Adipose tissue (tissue), 3 donors: ENCODE data around the gene LMNTD2. TPM values are rescaled to one million over a fixed set of nuclear protein-coding genes. Genes with fewer than 3 reads are reported as not detected.
"Not testable (repeated sequence)": the region's sequence is repeated elsewhere in the genome, so short reads cannot be mapped to it uniquely, and the experiment has no call there.

Experiments used
- H3K27ac ChIP-seq: one replicate; pipeline ENCODE4 v1.5.1; 2013; ENCODE audit warnings: low read depth, low read length
- WGBS, 3 donors: extraction: QIAGEN DNeasy Blood & Tissue Kit; methylation state at CpG; one replicate each; pipeline ENCODE4 v1.1.7; 2013; 5-methylcytosine and 5-hydroxymethylcytosine counted together
- polyA plus RNA-seq, 3 donors: library from polyadenylated mRNA; stranded (reverse); fragments of 200-250 nt; gene quantifications; one replicate each; pipeline ENCODE4 v1.2.3, GENCODE V29; 2013
- donor health status: healthy with polysubstance abuse.
- donor health status: Bipolar disorder and iron deficiency.
- donor health status: healthy.

Gene LMNTD2
- polyA plus RNA-seq, 3 donors, result 1.2 to 5.2 (median 1.9) TPM

GRCh38 chr11:529728-530411 is 30.7 kb downstream of the LMNTD2 start:
- no peak overlapping the region for H3K27ac ChIP-seq
- 82 to 86% (median 85%) methylated on average over 18 of the region's 18 CpGs for WGBS, 3 donors

DNA sequence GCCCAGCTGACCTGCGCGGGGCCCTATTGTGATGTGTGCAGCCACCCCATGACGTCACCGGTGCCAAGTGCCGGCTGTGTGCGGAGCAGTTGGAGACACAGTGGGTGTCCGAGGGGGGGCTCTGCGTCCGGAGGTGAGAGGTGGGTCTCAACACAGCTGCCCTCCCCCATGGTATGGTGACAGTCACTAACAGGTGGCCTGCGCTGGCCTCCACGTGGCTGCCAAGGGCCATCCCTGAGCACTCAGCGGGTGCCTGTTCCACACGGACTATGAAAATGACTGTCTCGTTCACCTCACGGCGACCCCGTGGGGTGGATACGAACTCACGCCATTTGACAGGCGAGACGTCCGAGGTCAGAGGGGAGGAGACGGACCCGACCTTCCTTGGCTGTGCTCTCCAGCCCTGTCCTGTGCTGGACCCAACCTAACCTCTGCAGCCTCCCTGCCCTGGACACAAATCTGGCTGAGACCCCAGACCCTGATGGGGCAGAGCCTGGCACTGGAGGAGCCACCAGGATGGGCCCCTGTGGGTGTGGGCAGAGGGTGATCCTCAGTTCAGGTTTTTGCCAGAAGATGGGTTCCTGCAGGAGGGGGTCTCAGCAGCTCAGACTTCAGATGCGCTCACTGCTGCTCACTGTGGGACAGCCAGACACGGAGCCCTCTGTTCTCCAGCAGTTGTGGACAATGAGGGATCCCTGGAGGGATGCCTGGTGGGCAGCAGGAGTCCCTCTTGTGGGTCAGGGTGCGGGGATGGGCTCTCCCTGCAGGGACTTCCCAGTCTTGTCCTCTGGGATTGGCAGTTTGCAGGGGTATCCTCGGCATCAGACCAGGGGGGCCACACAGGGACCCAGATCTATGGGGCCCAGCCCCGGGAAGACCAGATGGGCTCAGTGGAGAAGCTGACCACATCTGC is 31.5 kb downstream of the LMNTD2 start:
- no peak overlapping the region for H3K27ac ChIP-seq
- 75 to 83% (median 76%) methylated on average over 28 to 29 of the region's 29 CpGs for WGBS, 3 donors

DNA sequence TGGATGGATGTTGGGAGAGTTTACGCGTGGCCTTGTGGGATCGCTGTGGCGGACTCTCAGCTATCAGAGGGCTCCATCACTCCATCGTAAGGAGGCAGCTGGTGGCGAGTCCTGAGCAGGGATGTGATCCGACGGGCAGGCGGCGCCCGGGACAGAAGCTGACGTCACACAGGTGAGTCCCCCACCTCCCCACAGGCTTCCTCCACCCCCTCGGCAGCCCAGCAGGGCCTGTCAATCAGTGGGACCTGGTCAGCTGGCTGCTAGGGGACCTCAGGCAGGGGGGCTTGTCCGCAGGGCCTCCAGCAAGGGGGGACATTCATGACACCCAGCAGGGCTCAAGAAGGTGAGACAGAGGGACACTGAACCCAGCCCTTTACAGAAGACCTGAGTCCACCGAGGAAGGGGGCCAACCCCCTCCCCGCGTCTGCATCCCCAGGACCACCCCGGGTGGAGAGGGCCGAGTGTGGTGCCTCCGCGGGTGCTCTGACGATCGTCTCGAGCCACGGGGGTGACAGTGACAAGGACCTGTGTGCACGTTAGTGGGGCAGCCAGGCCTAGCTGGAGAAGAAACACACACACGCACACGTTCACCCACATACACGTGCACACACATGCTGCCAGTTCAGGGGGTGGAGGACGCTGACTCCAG is 32.2 kb downstream of the LMNTD2 start:
- no peak overlapping the region for H3K27ac ChIP-seq
- WGBS, 3 donors, result 81 to 87% (median 85%) methylated on average over 30 of the region's 30 CpGs

DNA sequence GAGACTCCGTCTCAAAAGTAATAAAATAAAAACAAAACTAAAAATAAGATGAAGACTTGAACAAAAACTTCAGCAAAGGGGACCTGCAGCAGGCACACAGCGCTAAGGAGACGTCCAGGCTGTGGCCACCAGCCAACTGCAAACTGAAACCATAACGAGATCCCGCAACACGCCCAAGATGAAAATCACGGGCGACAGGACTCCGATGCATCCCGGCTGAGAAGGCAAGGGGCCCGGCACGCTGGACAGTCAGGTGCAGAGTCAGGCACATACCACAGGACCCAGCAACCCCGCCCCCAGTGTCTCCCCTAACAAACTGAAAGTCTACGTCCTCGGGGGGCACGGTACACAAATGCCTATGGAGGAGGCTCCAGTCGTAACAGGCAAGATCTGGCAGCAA is 34.3 kb downstream of the LMNTD2 start:
- no peak overlapping the region for H3K27ac ChIP-seq
- WGBS, 3 donors, result 85 to 88% (median 86%) methylated on average over 17 of the region's 17 CpGs

GRCh38 chr11:521177-521688 is 39.3 kb downstream of the LMNTD2 start:
- no peak overlapping the region for H3K27ac ChIP-seq
- WGBS, 3 donors, result 85 to 93% (median 93%) methylated on average over 10 of the region's 10 CpGs

- H3K27ac ChIP-seq, result no peak overlapping the region
- WGBS, 3 donors, result 91 to 93% (median 91%) methylated on average over 39 of the region's 39 CpGs
These were observed 39.9 kb downstream of the LMNTD2 start for GRCh38 chr11:520428-521176.

GRCh38 chr11:518463-519202 is 41.9 kb downstream of the LMNTD2 start:
- 6 to 9% (median 7%) methylated on average over 67 to 74 of the region's 74 CpGs for WGBS, 3 donors
- H3K27ac ChIP-seq, result no peak overlapping the region

DNA sequence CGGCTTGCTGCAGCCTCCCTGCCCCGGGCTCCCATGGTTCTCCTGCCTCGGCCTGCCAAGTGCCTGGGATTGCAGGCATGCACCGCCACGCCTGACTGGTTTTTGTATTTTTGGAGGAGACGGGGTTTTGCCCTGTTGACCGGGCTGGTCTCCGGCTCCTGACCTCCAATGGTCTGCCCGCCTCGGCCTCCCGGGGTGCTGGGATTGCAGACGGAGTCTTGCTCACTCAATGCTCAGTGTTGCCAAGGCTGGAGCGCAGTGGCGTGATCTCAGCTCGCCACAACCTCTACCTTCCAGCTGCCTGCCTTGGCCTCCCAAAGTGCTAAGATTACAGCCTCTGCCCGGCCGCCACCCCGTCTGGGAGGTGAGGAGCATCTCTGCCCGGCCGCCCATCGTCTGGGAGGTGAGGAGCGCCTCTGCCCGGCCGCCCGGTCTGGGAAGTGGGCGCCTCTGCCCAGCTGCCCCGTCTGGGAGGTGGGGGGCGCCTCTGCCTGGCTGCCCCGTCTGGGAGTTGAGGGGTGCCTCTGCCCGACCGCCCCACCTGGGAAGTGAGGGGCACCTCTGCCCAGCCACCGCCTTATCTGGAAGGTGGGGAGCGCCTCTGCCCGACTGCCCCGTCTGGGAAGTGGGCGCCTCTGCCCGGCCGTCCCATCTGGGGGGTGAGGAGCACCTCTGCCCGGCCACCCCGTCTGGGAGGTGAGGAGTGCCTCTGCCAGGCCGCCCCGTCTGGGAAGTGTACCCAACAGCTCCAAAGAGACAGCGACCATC is 43.4 kb downstream of the LMNTD2 start:
- not testable (repeated sequence) for H3K27ac ChIP-seq
- WGBS, 3 donors, result 94 to 96% (median 96%) methylated on average over 36 to 43 of the region's 43 CpGs

DNA sequence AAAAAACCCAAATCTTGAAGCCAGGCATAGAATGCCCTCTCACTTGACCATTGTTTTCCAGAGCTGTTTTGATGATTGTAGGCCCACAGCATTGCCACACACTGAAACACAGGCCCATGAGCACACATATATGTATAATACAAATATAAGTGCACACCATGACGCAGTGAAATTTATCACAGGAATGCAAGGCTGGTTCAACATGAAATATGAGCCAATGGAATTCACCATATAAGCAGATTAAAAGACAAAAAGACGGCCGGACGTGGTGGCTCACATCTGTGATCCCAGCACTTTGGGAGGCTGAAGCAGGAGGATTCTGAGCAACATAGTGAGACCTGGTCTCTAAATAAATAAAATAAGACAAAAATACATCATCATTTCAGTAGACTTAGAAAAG is 44.1 kb downstream of the LMNTD2 start:
- WGBS, 3 donors, result 92 to 94% (median 93%) methylated on average over 4 of the region's 4 CpGs
- no peak overlapping the region for H3K27ac ChIP-seq

GRCh38 chr11:515131-515530 is 45.4 kb downstream of the LMNTD2 start:
- 91 to 95% (median 92%) methylated on average over 6 of the region's 6 CpGs for WGBS, 3 donors
- H3K27ac ChIP-seq, result no peak overlapping the region

GRCh38 chr11:514606-515005 is 45.9 kb downstream of the LMNTD2 start:
- WGBS, 3 donors, result 70 to 94% (median 81%) methylated on average over 10 of the region's 10 CpGs
- H3K27ac ChIP-seq, result no peak overlapping the region

DNA sequence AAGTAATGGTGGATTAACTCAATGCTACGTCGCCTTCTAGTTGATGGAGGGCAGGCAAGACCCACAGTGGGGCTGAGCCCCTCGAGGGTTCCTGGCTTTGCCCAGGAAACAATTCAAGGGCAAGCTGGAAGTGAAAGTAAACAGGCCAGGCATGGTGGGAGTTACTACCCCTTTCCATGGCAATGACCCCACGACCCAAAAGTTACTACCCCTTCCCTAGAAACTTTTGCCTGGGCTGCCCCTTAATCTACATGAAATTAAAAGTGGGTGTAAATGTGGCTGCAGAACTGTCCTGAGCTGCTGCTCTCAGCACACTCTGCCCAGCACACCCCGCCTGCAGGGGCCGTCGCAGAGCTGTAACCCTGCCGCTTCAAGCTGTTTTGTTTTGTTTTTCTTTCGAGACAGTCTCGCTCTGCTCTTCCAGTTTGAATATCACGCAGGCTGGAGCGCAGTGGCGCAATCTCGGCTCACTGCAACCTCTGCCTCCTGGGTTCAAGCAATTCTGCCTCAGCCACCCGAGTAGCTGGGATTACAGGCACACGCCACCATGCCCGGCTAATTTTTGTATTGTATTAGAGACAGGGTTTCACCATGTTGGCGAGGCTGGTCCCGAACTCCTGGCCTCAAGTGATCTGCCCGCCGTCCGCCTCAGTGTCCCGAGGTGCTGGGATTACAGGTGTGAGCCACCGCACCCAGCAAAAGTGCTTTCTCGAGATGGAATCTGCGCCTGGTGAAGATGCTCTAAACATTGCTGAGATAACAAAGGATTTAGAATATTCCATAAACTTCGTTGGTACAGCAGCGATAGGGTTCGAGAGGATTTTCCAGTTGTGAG is 47.6 kb downstream of the LMNTD2 start:
- H3K27ac ChIP-seq, result no peak overlapping the region

GRCh38 chr11:508956-509355 is 51.6 kb downstream of the LMNTD2 start:
- no peak overlapping the region for H3K27ac ChIP-seq
- WGBS, 3 donors, result 80 to 91% (median 85%) methylated on average over 5 of the region's 5 CpGs

More for the DNA sequence above, 47.6 kb downstream of the LMNTD2 start:
- WGBS, 3 donors, result 90 to 94% (median 91%) methylated on average over 29 of the region's 29 CpGs

DNA sequence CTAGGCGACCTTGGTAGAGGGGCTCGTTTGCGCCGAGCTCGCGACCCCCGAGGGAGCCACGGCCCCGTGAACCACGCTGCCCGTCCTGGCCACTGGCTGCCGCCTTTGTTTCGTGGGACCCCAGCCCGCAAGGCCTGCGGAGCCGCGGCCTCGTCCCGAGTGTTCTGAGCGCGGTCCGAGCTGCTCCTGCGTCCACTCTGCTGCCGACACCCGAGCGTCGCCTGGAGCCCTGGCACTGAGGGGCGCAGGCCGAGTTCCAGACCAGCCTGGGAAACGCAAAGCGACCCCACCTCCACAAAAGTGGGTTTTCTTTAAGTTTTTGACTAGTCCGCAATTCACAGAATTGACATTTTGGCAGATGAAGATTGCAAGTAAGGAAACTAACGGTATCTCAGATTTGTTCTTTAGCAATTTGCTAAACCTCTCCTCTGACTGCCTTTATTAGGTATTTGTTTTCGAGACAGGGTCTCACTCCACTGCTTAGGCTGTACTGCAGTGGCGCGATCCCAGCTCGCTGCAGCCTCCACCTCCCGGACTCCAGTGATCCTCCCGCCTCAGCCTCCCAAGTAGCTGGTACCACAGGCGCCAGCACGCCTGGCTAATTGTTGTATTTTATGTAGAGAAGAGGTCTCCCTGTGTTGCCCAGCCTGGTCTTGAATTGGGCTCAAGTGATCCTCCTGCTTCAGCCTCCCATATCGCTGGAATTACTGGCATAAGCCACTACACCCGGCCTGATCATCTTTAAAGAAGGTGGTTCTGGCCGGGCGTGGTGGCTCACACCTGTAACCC is 52.6 kb downstream of the LMNTD2 start:
- WGBS, 3 donors, result 42 to 44% (median 43%) methylated on average over 43 to 45 of the region's 45 CpGs

DNA sequence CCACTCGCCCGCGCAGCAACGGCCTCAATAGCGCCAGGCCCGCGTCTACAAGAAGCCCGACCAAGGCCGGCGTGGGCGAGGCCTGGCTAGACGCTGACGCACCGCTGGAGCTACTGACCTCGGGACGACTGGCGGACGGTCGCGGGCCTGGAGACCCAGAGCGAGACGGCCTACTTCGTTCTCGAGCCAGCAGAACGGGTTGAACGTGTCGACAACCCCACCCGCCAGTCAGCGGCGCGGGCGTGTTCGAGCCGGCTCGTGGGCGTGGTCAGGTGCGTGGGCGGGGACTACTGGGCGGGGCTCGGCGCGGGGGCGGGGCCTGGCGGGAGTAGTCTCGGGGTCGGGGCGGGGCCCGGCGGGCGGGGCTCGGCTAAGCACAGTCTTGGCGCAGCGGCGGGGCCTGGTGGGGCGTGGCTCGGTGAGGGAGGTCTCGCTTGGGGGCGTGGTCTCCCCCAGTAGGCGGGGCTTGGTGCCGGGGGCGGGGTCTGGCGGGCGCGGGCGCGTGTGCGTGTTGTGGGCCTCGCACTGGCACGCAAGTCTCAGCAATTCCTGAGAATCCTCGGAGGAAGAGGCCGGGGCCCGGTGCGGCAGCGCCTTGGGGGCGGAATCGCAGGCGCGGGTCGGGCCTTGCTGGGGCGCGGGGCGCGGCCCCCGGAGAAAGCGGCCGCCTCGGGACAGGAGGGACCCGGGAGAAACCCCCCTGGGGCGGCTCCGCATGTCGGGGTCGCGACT is 53.4 kb downstream of the LMNTD2 start, which contains the start of gene RNH1:
TSS of gene RNH1 (minus strand) at position 248 of the 732 bp plus-strand sequence. CDS start 5,080 bp downstream, outside the sequence.
- peak within 1 kb of the TSS; percentile 99 for H3K27ac ChIP-seq
- WGBS, 3 donors, result 1 to 2% (median 1%) methylated on average over 86 to 93 of the region's 93 CpGs

More for the DNA sequence above, 52.6 kb downstream of the LMNTD2 start:
- no peak overlapping the region for H3K27ac ChIP-seq
